KMS-11 (cell line): Measurements from ENCODE around the gene NRAP.

Experiments
- H2AFZ ChIP-seq: fragments of 200-600 bp; sonication (generic); 2 replicates; pipeline ENCODE4 v1.6.1; 2016; ENCODE audit warnings: antibody characterized with exemption, mixed run types, low read depth
- H3K27ac ChIP-seq: fragments of 200-600 bp; sonication (generic); 2 replicates; pipeline ENCODE4 v1.6.1; 2016; ENCODE audit warnings: mild to moderate bottlenecking, mixed run types
- H3K27me3 ChIP-seq: fragments of 200-600 bp; sonication (generic); 2 replicates; pipeline ENCODE4 v1.6.1; 2017; ENCODE audit warnings: mild to moderate bottlenecking, low read depth, mixed run types, moderate library complexity; ENCODE audit not compliant: insufficient read depth
- H3K36me3 ChIP-seq: fragments of 200-600 bp; sonication (generic); 2 replicates; pipeline ENCODE4 v1.6.1; 2017; ENCODE audit warnings: mild to moderate bottlenecking, mixed run types; ENCODE audit not compliant: insufficient read depth
- H3K4me1 ChIP-seq: fragments of 200-600 bp; sonication (generic); 2 replicates; pipeline ENCODE4 v1.6.1; 2016; ENCODE audit warnings: mild to moderate bottlenecking, low read depth, mixed run types; ENCODE audit not compliant: poor library complexity, severe bottlenecking
- H3K4me2 ChIP-seq: fragments of 200-600 bp; sonication (generic); 2 replicates; pipeline ENCODE4 v1.7.0; 2016; ENCODE audit warnings: mild to moderate bottlenecking, mixed run types
- H3K4me3 ChIP-seq: fragments of 200-600 bp; sonication (generic); IDR thresholded peaks from 2 replicates; pipeline ENCODE4 v1.6.1; 2017; ENCODE audit warnings: low read depth, low read length, mixed read lengths; ENCODE audit not compliant: insufficient read depth
- H3K79me2 ChIP-seq: fragments of 200-600 bp; sonication (generic); 2 replicates; pipeline ENCODE4 v1.6.1; 2016; ENCODE audit warnings: low read depth, mixed run types; ENCODE audit not compliant: insufficient read depth
- H3K9ac ChIP-seq: fragments of 200-600 bp; sonication (generic); 2 replicates; pipeline ENCODE4 v1.6.1; 2016; ENCODE audit warnings: mild to moderate bottlenecking, mixed run types
- H4K20me1 ChIP-seq: fragments of 200-600 bp; sonication (generic); 2 replicates; pipeline ENCODE4 v1.6.1; 2016; ENCODE audit warnings: mild to moderate bottlenecking, mixed run types; ENCODE audit not compliant: insufficient read depth
- CTCF ChIP-seq: fragments of 200-600 bp; sonication (generic); conservative IDR thresholded peaks from 2 replicates; pipeline ENCODE4 v1.6.1; 2017; ENCODE audit warnings: low read depth, mild to moderate bottlenecking, antibody characterized with exemption, low read length, moderate library complexity, mixed read lengths

Gene NRAP

DNA sequence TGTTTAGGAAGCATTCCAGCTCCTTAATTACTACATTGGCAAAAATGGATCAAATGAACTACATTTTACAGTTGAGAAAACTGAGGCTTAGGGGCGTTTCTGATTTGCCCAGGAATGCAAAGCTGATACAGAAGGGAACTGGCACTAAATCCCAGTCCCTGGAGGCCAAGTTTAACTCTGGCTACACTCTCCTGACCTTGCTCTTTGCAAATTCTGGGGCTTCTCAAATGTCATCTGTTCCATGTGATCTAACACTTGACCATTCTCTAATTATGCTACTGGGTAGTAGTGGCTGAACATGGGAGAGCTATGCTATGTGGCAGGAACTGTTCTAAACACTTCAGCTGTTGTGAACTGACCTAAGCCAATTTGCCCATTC is 122.3 kb downstream of the NRAP start:
- Histone ChIP-seq H3K4me2 (no peak overlapping the region), H3K4me3 (no peak overlapping the region)
- no peak for TF ChIP-seq CTCF

GRCh38 chr10:113540845-113541548 is 122.8 kb downstream of the NRAP start:
- no peak for TF ChIP-seq CTCF
- no peaks in the 10 kb centered on the region for H4K20me1 ChIP-seq
- no peak overlapping the region for H3K9ac ChIP-seq
- H3K4me2 ChIP-seq = no peak overlapping the region
- H3K36me3 ChIP-seq = no peaks in the 10 kb centered on the region
- H3K79me2 ChIP-seq = no peaks in the 10 kb centered on the region
- H3K4me3 ChIP-seq = no peak overlapping the region
- H3K27ac ChIP-seq = no peak overlapping the region
- no peaks in the 10 kb centered on the region for H3K27me3 ChIP-seq
- H2AFZ ChIP-seq = no peak overlapping the region
- no peaks in the 10 kb centered on the region for H3K4me1 ChIP-seq

More for the DNA sequence above, 122.3 kb downstream of the NRAP start:
- H3K79me2 ChIP-seq = no peaks in the 10 kb centered on the region
- no peaks in the 10 kb centered on the region for H4K20me1 ChIP-seq
- no peak overlapping the region for H3K27ac ChIP-seq
- no peak overlapping the region for H2AFZ ChIP-seq
- no peaks in the 10 kb centered on the region for H3K27me3 ChIP-seq
- H3K4me1 ChIP-seq = no peaks in the 10 kb centered on the region
- H3K36me3 ChIP-seq = no peaks in the 10 kb centered on the region
- no peak overlapping the region for H3K9ac ChIP-seq

DNA sequence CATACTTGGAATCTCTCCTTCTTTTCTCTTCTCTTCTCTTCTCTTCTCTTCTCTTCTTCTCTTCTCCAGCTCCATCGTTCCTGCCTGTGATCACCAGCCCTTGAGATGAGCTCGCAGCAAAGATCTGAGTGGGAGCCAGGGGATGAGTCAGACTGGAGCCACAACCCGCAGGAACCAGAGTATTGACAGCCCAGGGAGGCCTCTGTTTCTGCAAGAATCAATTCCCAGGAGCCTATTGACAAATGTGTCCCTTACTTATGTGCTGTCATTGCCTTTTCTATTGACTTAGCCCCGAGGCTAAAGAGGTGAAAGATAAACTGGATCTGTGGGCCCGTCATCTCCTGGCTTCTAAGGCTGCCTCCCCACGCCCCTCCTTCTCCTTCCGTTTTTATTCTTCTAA is 124.1 kb downstream of the NRAP start:
- Histone ChIP-seq H3K79me2 (no peaks in the 10 kb centered on the region), H3K27me3 (no peaks in the 10 kb centered on the region), H3K27ac (no peak overlapping the region), H3K4me2 (no peak overlapping the region), H4K20me1 (no peaks in the 10 kb centered on the region), H3K36me3 (no peaks in the 10 kb centered on the region), H2AFZ (no peak overlapping the region), H3K4me3 (no peak overlapping the region), H3K9ac (no peak overlapping the region), H3K4me1 (no peaks in the 10 kb centered on the region)
- no peak for TF ChIP-seq CTCF
